Dendritic cell treated with granulocyte-macrophage colony-stimulating factor and Interleukin-4, amounts not matched to agents 40 ng/mL and 50 ng/mL, for 4 days (primary cell): ENCODE results near the gene UNC5B.

ENCODE experiments used
- H3K27ac Mint-ChIP-seq: one replicate; pipeline ENCODE4 v1.8.0; 2022; ENCODE audit warnings: mild to moderate bottlenecking, mixed read lengths
- H3K27me3 Mint-ChIP-seq: one replicate; pipeline ENCODE4 v1.8.0; 2022; ENCODE audit warnings: mild to moderate bottlenecking, mixed read lengths
- H3K36me3 Mint-ChIP-seq: one replicate; pipeline ENCODE4 v1.8.0; 2022; ENCODE audit warnings: low read depth, mixed read lengths
- H3K4me1 Mint-ChIP-seq: one replicate; pipeline ENCODE4 v1.8.0; 2022; ENCODE audit warnings: low read depth, mixed read lengths
- H3K4me3 Mint-ChIP-seq: one replicate; pipeline ENCODE4 v1.8.0; 2022; ENCODE audit warnings: mild to moderate bottlenecking, moderate library complexity, mixed read lengths
- H3K9me3 Mint-ChIP-seq: one replicate; pipeline ENCODE4 v1.8.0; 2022; ENCODE audit warnings: mixed read lengths
- intact Hi-C: fragments of 100-400 bp; cut with micrococcal nuclease; formaldehyde crosslinking; loops from one replicate; pipeline ENCODE4 v1.15.0; 2022

UNC5B gene

GRCh38 chr10:71234970-71235685 lies 22.8 kb downstream of the UNC5B start:
- Mint-ChIP-seq H3K4me1 (peaks cover 67% of the 10 kb centered on the region), H3K9me3 (no peaks in the 10 kb centered on the region)

GRCh38 chr10:71235808-71236207 lies 23.4 kb downstream of the UNC5B start:
- Mint-ChIP-seq H3K4me1 (peaks cover 67% of the 10 kb centered on the region), H3K27me3 (peaks cover 2% of the 10 kb centered on the region), H3K27ac (peak overlapping the region; percentile 60), H3K4me3 (no peak overlapping the region), H3K36me3 (no peaks in the 10 kb centered on the region), H3K9me3 (no peaks in the 10 kb centered on the region)
- intact Hi-C loops: loop anchor here (2.0 kb wide), 1 partner anchor 23 kb away; the partner anchor contains the start of gene UNC5B

More at GRCh38 chr10:71234970-71235685, 22.8 kb downstream of the UNC5B start:
- intact Hi-C loops: loop anchor here (2.0 kb wide), 1 partner anchor 22 kb away; the partner anchor contains the start of gene UNC5B
- Mint-ChIP-seq H3K36me3 (no peaks in the 10 kb centered on the region), H3K4me3 (no peak overlapping the region), H3K27me3 (peaks cover under 1% of the 10 kb centered on the region), H3K27ac (peak overlapping the region; percentile 60)

- intact Hi-C loops: no loop called here
- Mint-ChIP-seq H3K9me3 (no peaks in the 10 kb centered on the region), H3K36me3 (no peaks in the 10 kb centered on the region), H3K27ac (peak overlapping the region; percentile 22), H3K4me1 (peaks cover 71% of the 10 kb centered on the region), H3K27me3 (peaks cover 2% of the 10 kb centered on the region), H3K4me3 (no peak overlapping the region)
Observed at GRCh38 chr10:71236286-71236685, 23.9 kb downstream of the UNC5B start.

- Mint-ChIP-seq H3K27ac (no peak overlapping the region), H3K4me1 (peaks cover 75% of the 10 kb centered on the region), H3K27me3 (peaks cover 2% of the 10 kb centered on the region), H3K4me3 (no peak overlapping the region), H3K36me3 (no peaks in the 10 kb centered on the region), H3K9me3 (no peaks in the 10 kb centered on the region)
- intact Hi-C loops: no loop called here
Observed at GRCh38 chr10:71236822-71237682, 24.7 kb downstream of the UNC5B start.

- peaks cover 2% of the 10 kb centered on the region for H3K27me3 Mint-ChIP-seq
- H3K4me1 Mint-ChIP-seq: peaks cover 74% of the 10 kb centered on the region
- H3K27ac Mint-ChIP-seq: no peak overlapping the region
- H3K9me3 Mint-ChIP-seq: no peaks in the 10 kb centered on the region
- intact Hi-C loops: no loop called here
- H3K4me3 Mint-ChIP-seq: no peak overlapping the region
- H3K36me3 Mint-ChIP-seq: no peaks in the 10 kb centered on the region
Observed at GRCh38 chr10:71237843-71238623, 25.7 kb downstream of the UNC5B start.

GRCh38 chr10:71238626-71239025 lies 26.3 kb downstream of the UNC5B start:
- Mint-ChIP-seq H3K9me3 (no peaks in the 10 kb centered on the region), H3K27ac (no peak overlapping the region), H3K27me3 (peaks cover 2% of the 10 kb centered on the region), H3K4me3 (no peak overlapping the region), H3K4me1 (peaks cover 69% of the 10 kb centered on the region), H3K36me3 (no peaks in the 10 kb centered on the region)
- intact Hi-C loops: no loop called here

- Mint-ChIP-seq H3K27me3 (peaks cover 2% of the 10 kb centered on the region), H3K36me3 (no peaks in the 10 kb centered on the region), H3K9me3 (no peaks in the 10 kb centered on the region), H3K27ac (peak overlapping the region; percentile 47), H3K4me3 (no peak overlapping the region), H3K4me1 (peaks cover 69% of the 10 kb centered on the region)
- intact Hi-C loops: no loop called here
Observed at GRCh38 chr10:71239131-71239915, 27.0 kb downstream of the UNC5B start.

- H3K27ac Mint-ChIP-seq: peak overlapping the region; percentile 47
- H3K9me3 Mint-ChIP-seq: no peaks in the 10 kb centered on the region
- H3K27me3 Mint-ChIP-seq: peaks cover 2% of the 10 kb centered on the region
- intact Hi-C loops: no loop called here
- peaks cover 69% of the 10 kb centered on the region for H3K4me1 Mint-ChIP-seq
- H3K4me3 Mint-ChIP-seq: no peak overlapping the region
- no peaks in the 10 kb centered on the region for H3K36me3 Mint-ChIP-seq
Observed at GRCh38 chr10:71239946-71240795, 27.8 kb downstream of the UNC5B start.

GRCh38 chr10:71241114-71241829 lies 28.9 kb downstream of the UNC5B start:
- H3K27me3 Mint-ChIP-seq: peaks cover 4% of the 10 kb centered on the region
- no peaks in the 10 kb centered on the region for H3K9me3 Mint-ChIP-seq
- no peak overlapping the region for H3K4me3 Mint-ChIP-seq
- H3K27ac Mint-ChIP-seq: no peak overlapping the region
- H3K4me1 Mint-ChIP-seq: peaks cover 69% of the 10 kb centered on the region
- H3K36me3 Mint-ChIP-seq: no peaks in the 10 kb centered on the region
- intact Hi-C loops: no loop called here

- Mint-ChIP-seq H3K9me3 (no peaks in the 10 kb centered on the region), H3K36me3 (no peaks in the 10 kb centered on the region), H3K27ac (no peak overlapping the region), H3K4me3 (no peak overlapping the region), H3K4me1 (peaks cover 69% of the 10 kb centered on the region), H3K27me3 (peaks cover 4% of the 10 kb centered on the region)
- intact Hi-C loops: no loop called here
Observed at GRCh38 chr10:71241830-71242621, 29.7 kb downstream of the UNC5B start.

GRCh38 chr10:71242622-71243009 lies 30.2 kb downstream of the UNC5B start:
- no peaks in the 10 kb centered on the region for H3K36me3 Mint-ChIP-seq
- peaks cover 75% of the 10 kb centered on the region for H3K4me1 Mint-ChIP-seq
- peaks cover 4% of the 10 kb centered on the region for H3K27me3 Mint-ChIP-seq
- H3K4me3 Mint-ChIP-seq: no peak overlapping the region
- intact Hi-C loops: no loop called here
- no peaks in the 10 kb centered on the region for H3K9me3 Mint-ChIP-seq
- H3K27ac Mint-ChIP-seq: no peak overlapping the region
